Bronchial epithelial cell (primary cell): Measurements from ENCODE around the gene S100B. TPM values are rescaled to one million over a fixed set of nuclear protein-coding genes. Genes with fewer than 3 reads are reported as not detected.

ENCODE experiments used
- DNase-seq: peaks from one replicate; pipeline ENCODE4 v3.0.0-alpha.2; 2010; ENCODE audit warnings: low read depth
- FAIRE-seq: peaks from 2 replicates; lab custom pipeline; 2011; peaks lifted over from hg19 to GRCh38; lab: Jason Lieb, UNC
- H3K27me3 ChIP-seq: 2 replicates; pipeline ENCODE4 v1.5.1; 2011; ENCODE audit warnings: low read length; ENCODE audit not compliant: control insufficient read depth, insufficient read depth
- H3K36me3 ChIP-seq: 2 replicates; pipeline ENCODE4 v1.5.1; 2011; ENCODE audit warnings: low read length; ENCODE audit not compliant: control insufficient read depth, insufficient read depth
- H3K4me3 ChIP-seq: 2 replicates; pipeline ENCODE4 v1.5.1; 2011; ENCODE audit warnings: mild to moderate bottlenecking, low read depth, low read length, control low read depth
- CTCF ChIP-seq: IDR thresholded peaks from 2 replicates; pipeline ENCODE4 v1.5.1; 2011; ENCODE audit warnings: mild to moderate bottlenecking, moderate library complexity, low read length, control low read depth, inconsistent platforms; ENCODE audit not compliant: insufficient read depth, severe bottlenecking
- total RNA-seq: library from RNA; depleted of rRNA; stranded (reverse); fragments of >200 nt; gene quantifications from 2 replicates; pipeline ENCODE4 v1.2.1, GENCODE V29; 2014

The S100B gene
- total RNA-seq, 1 donor from 2014 or later: not detected

- no peak for FAIRE-seq
- H3K36me3 ChIP-seq: peaks cover 32% of the 10 kb centered on the region
Measured at GRCh38 chr21:46549650-46550049, 55.2 kb downstream of the S100B start.

More at GRCh38 chr21:46549650-46550049, 55.2 kb downstream of the S100B start:
- Histone ChIP-seq H3K27me3 (no peaks in the 10 kb centered on the region), H3K4me3 (no peak overlapping the region)
- no peak for DNase-seq
- no peak for TF ChIP-seq CTCF

Other genes with a start within 250 kb of the S100B start
- 28.2 and 35.5 TPM in 2 replicates for gene DIP2A, start 146.2 kb downstream of the S100B start, total RNA-seq
- gene PRMT2, start 30.6 kb upstream of the S100B start, total RNA-seq: 112 and 154 TPM in 2 replicates